Glomerular endothelial cell (primary cell): ENCODE data around the gene CAPN11. TPM values are rescaled to one million over a fixed set of nuclear protein-coding genes. Genes with fewer than 3 reads are reported as not detected.
"Not testable (repeated sequence)": the region's sequence is repeated elsewhere in the genome, so short reads cannot be mapped to it uniquely, and the experiment has no call there.

Experiments
- DNase-seq: peaks from one replicate; pipeline ENCODE4 v3.0.0-alpha.2; 2011; ENCODE audit warnings: low read depth, low spot score; ENCODE audit errors: extremely low read depth
- total RNA-seq: library from RNA; depleted of rRNA; stranded (reverse); fragments of >200 nt; gene quantifications from 2 replicates; pipeline ENCODE4 v1.2.3, GENCODE V29; 2015

Gene CAPN11
- total RNA-seq, 1 donor from 2014 or later: 4.1 TPM

DNA sequence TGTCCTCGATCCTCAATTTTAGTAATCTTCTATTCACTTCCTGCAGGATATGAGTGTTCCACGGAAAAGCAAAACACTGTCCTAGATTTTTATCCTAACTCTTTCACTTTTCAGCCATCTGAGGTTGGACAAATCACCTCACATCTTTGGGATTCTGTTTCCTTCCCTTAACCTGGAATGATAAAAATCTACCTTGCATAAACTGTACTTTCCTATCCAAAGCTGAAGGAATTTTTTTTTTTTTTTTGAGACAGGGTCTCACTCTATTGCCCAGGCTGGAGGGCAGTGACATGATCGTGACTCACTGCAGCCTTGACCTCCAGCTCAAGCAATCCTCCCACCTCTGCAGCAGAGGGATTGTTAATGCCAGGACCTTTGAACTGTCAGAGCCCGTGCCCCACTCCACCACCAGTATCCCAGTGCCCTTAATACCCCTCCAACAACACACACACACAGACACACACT, 20.5 kb downstream of the CAPN11 start:
- no peak for DNase-seq

DNA sequence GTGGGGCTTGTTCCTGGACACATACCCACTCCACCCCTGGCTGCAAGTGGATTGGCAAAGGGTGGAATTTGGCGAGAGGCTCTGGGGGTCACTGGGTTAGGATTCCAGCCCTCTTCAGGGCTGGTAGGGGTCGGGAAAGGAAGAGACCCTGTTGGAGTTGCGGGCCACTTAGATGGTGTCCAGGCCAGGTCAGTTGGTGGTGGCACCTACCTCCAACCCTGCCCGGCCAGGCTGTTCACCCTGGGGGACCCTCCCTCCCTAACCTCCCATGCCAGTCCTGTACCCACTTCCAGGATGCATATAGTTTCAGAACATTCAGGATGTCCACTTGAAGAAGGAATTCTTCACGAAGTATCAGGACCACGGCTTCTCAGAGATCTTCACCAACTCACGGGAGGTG, 21.0 kb downstream of the CAPN11 start:
- DNase-seq: no peak

DNA sequence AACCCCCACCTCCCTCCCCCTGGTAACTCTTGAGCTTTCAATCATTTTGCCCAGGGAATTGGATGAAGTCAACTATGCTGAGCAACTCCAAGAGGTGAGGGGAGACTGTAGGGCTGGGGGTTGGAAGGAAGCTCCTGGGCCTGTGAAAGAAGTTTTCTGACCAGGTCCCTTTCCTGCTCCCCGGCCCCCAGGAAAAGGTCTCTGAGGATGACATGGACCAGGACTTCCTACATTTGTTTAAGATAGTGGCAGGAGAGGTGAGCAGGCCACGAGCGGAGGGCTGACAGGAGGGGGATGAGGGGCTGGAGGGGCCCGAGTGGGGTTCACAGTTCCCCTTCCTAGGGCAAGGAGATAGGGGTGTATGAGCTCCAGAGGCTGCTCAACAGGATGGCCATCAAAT, 21.8 kb downstream of the CAPN11 start:
- DNase-seq: no peak

DNA sequence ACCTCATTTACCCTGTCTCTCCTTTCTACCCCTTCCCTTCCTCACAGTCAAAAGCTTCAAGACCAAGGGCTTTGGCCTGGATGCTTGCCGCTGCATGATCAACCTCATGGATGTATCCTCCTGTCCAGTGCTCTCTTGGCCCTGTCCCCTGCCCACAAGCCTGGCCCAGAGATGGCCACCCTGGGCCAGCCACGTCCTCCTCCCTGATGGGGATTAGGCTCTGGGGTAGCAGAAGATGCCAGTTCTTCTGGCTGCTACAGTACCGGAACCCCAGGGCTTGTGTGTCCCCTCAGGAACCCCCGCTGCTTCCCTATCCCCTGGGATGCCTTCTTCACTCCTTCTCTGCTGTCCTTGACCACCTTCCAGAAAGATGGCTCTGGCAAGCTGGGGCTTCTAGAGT, 22.3 kb downstream of the CAPN11 start:
- DNase-seq: no peak

DNA sequence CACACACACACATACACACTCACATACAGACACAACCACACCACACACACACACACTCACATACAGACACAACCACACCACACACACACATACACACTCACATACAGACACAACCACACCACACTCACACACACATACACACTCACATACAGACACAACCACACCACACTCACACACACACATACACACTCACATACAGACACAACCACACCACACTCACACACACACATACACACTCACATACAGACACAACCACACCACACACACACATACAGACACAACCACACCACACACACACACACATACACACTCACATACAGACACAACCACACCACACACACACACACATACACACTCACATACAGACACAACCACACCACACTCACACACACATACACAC, 23.2 kb downstream of the CAPN11 start:
- DNase-seq: not testable (repeated sequence)

DNA sequence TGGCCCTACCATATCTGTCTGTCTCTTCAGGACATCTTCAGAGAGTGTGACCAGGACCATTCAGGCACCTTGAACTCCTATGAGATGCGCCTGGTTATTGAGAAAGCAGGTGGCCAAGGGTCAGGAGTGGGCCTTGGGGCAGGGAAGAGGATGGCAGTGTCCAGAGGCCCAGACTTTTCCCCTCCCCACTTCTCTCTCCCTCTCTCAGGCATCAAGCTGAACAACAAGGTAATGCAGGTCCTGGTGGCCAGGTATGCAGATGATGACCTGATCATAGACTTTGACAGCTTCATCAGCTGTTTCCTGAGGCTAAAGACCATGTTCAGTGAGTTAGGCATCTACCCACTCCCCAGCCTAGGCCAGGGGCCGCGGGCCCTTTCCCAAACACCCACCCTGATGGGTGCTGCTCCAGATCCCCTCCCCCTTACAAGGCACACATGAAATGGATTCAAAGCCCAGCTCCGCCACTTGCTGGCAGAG, 24.3 kb downstream of the CAPN11 start:
- no peak for DNase-seq

DNA sequence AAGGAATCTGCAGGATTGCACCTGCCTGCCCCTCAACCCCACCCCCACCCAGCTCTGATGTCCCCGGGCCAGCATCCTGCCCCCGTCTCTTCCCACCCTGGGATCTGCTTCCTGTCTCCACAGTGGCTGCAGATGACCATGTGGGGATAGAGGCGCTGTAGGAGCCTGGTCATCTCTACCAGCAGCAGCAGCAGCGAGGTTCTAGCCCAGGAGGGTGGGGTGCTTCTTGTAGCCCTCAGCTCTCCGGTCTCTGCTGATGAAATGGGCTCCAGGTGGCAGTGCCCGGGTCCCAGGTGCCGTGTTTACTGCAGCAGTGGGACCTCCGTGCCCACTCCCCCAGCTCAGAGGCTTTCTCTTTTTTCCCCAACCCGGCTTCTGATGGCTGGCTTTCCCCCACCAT, 25.2 kb downstream of the CAPN11 start:
- no peak for DNase-seq

DNA sequence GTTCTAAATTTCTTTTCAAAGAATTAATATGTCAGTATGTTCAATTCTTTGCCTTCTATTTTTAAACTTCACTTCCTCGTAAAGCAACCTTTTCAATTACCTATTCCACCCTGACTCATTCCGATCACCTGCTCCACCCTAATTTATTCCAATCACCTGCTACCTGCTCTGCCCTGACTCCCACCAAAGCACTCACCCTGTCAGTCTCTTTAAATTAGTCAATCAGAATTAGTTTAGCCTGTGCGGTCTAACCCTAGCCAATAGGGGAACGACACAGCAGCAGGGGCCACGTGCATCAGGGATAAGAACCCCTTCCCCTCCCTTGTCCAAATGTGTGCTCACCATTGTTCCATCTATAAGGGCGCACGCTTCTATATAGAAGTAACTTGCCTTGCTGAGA, 26.7 kb downstream of the CAPN11 start:
- not testable (repeated sequence) for DNase-seq

DNA sequence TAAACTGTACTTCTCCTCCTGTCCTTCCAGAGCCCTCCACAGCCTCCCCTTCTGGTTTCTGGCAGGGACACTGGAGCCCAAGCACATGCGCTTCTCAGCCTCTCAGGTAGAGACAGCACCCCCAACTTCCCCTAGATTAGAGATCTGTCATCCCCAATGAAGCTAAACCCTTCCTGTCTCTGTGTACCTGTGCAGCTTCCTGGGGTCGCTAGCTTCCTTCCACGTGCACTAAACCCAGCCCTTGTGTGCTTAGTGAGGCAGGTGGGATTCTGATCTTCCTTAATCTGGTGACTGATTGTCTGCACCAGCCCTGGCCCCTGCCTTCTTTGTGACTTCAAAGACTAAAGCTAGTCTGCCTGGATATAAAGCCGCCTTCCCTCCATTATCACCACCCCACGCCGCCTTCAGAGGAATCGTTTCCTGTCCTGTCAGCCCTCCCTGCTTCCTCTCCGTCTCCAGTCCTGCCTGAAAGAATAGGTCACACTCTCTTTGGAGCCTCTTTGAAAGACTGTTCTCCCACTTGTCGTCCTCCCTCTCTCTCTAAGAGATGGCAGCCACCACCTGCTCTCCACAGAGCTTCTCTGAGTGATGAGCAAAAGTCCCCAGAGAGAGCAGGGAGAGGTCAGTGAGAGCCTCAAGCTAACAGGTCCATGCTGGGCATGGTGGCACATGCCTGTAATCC, 27.5 kb downstream of the CAPN11 start:
- no peak for DNase-seq

DNA sequence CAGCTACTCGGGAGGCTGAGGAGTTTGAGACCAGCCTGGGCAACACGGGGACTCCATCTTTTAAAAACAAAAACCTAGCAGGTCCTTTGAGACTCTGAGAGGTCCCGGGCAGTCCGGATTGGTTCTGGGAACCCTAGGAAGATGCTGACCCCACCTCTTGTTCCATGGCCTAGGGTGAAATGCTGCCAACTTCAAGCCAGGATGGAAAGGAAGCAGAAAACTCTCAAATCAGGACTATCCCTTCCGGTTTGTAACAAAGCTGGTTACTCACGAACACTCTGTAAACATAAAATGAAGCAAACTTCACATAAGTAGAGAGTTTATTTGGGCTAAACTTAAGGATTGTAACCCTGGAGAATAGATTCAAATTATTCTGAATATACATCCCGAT, 28.0 kb downstream of the CAPN11 start:
- DNase-seq: no peak

DNA sequence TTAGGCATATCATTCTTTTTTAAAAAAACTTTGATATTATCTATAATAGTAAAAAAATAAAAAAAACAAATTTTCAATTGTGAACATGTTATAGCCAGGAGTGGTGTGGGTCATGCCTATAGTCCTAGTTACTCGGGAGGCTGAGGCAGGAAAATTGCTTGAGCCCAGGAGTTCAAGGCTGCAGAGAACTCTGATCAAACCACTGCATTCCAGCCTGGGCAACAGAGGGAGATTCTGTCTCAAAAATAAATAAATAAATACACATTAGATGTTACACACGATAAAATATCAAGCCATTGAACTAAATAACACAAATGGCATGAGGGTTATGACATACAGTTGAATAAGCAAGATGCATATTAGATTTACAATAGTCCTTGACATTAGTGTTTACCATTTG, 30.2 kb downstream of the CAPN11 start:
- DNase-seq: no peak

DNA sequence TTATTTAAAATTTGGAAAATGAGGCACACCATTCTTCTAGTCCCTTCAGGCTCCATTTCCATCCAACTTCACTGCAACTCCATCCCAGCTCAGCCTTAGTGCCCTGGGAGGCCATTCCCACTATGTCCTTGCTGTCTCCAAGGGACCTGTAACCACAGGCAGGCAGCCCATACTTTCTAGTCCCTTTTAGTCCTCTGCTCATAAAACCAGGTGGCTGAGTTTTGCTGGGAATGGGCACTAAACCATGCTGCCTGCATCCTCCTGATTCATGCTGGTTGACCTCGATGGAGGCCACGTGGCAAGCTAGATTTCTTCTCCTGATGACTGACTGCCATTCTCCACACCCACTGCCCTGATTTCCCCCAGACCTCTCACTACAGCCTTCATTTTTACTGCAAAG, 30.6 kb downstream of the CAPN11 start:
- no peak for DNase-seq

DNA sequence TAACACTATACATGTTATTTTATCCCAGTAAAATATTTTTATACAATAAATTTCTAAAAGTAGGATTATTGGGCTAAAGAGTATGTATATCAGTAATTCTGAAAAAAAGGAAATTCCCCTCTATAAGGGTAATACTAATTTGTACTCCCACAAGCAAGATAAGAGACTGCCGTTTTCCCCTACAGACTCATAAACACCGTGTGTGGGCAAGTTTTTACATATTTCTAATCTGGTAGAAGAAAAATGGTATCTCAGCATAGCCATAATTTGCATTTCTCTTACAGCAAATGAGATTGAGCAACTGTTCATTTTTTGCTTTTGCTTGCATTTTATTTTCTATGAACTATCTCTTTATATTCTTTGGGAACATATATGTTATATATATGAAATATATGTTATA, 32.1 kb downstream of the CAPN11 start:
- no peak for DNase-seq

DNA sequence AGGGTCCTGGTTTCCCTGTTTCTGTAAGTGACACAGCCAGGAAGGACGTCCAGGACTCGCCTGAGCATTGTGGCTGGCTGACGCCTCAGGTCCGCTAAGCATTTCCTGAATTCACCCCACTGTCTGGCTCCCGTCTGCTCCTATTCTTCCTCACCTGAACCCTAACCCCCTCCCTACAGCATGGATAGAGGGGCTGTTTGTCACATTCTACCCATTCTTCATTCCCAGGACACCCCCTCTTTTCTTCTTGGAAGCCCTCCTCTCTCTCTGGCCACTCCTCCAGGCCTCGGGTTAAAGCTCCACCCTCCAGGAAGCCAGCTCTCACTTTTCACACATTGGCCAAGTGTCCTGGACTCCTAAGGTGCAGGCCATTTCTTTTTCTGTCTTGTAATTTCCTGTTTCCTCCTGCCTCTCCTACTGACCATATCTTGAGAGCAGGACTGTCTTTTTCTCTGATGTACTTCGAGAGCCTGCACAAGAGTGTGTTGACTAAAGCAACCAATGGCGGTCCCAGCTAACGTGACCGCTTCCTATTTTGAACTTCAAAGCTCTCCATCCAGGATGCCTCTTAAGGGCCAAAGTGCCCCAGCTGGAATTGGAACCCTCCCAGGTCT, 33.9 kb downstream of the CAPN11 start:
- no peak for DNase-seq

DNA sequence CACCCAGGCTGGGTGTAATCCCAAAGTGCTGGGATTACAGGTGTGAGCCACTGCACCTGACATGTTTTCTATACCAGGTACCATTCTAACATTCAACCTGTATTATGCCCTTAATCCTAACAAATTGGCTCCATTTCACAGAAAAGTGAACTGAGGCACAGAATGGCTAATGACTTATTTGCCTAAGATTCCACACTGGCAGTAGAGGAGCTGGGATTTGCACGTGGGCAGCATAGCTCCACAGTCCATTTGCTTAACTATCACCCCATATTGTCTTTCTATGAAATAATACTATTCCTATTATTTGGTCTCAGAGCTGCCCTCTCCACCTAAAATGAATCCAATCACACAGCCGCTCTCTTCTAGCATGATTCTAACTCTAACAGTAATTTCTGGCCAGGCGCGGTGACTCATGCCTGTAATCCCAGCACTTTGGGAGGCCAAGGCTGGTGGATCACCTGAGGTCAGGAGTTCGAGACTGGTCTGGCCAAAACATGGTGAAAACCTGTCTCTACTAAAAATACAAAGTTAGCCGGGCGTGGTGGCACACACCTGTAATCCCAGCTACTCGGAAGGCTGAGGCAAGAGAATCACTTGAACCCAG, 34.8 kb downstream of the CAPN11 start:
- no peak for DNase-seq

DNA sequence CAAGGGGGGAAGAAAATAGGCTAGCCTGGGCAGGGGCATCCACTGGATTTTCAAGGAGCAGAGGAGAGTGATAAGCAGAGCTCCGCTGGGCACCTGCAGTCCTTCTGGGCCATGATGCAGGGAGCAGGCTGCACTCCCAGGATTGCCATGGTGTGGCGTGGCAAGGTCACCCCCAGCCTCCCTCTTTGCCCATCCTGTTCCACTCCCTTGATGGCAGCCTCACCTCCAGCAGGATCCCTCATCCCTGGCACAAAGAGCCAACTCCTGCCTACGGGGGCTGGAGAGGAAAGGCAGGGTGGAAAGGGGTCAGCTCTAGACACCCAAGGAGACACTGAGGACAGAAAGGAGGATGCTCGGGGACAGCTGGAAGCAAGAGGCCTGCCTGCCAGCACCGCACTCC, 35.7 kb downstream of the CAPN11 start:
- no peak for DNase-seq

DNA sequence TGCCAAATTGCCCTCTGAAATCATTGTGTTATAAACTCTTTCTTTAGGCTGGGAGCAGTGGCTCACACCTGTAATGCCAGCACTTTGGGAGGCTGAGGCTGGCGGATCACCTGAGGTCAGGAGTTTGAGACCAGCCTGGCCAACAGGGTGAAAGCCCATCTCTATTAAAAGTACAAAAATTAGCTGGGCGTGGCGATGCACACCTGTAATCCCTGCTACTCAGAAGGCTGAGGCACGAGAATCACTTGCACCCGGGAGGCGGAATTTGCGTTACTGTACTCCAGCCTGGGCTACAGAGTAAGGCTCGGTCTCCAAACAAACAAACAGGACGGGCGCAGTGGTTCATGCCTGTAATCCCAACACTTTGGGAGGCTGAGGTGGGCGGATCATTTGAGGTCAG, 37.7 kb downstream of the CAPN11 start:
- DNase-seq: not testable (repeated sequence)

DNA sequence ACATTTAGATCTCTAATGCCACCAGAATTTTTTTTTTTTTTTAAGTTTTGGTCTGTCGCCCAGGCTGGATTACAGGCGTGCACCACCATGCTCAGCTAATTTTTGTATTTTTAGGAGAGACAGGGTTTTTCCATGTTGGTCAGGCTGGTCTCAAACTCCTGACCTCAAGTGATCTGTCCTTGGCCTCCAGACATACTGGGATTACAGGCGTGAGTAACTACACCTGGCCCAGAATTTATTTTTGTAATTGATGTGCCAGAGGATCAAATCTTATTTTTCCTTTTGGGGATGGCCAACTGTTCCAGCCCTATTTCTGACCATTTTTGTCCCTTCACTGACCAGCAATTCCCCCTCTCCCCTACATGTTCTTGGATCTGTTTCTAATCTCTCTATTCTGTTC, 40.1 kb downstream of the CAPN11 start:
- no peak for DNase-seq

DNA sequence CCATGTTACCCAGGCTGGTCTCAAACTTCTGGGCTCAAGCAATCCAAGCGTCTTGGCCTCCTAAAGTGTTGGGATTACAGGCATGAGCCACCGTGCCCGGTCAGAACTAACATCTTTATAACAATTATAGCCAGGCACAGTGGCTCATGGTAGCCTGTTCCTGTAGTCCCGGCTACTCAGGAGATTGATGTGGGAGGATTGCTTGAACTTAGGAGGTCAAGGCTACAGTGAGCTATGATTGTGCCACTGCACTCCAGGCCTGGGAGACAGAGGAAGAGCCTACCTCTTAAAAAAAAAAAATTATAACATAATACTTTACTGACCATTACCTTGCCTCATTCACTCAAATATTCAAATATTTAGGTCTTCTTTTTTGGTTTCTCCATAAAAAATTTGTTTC, 41.3 kb downstream of the CAPN11 start:
- DNase-seq: no peak

DNA sequence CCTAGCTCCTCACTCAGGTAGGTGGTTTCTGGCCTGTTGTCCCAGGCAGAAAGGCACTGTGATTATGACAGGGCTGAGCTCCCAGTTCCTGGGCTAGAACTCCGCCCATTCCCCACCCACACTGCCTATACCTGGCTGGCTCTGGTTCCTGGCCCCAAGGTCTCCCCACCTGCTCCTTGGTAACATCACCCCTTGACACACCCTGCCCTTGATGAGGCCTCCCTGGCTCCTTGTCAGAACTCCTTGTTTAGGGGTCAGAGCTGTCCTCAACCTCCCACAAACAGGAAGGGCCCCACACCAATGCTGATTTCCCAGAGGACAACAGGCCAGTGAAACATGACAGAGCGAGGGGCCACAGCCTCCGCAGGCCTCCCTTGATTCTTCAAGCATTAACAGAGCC, 42.6 kb downstream of the CAPN11 start:
- no peak for DNase-seq

DNA sequence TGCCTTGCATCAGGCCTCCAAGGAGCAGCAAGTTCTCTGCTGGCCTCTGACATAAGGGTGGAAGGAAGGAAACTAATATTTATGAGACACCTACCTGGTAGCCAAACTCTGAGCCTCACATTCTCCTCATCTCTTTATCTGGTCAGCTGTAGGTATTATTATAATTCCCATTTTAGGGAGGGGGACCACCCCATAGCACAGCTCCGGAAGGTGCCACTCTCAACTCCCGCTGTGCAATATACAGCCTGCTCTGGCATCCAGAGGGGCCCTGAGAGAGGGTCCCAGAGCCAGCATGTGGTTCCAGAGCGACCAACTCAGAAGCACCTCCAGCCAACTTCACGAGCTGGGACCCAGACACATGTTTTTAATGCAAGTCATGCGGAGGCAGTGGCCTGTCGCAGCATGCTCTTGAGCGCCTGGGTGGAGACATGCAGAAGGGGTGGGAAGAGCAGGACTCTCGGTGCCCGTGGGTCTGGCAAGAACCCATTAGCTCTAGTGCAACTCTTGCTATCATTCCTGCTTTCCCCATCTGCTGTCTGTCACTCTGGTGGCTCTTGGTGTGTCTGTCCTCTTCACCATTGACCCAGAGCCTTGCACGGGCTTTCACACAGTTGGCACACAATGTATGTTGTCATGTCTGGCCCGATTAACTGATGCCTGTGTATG, 43.2 kb downstream of the CAPN11 start:
- DNase-seq: no peak
